Measurements from ENCODE around the gene SELENOF. TPM values are rescaled to one million over a fixed set of nuclear protein-coding genes. Genes with fewer than 3 reads are reported as not detected.
"Not testable (repeated sequence)": the region's sequence is repeated elsewhere in the genome, so short reads cannot be mapped to it uniquely, and the experiment has no call there.

Gene SELENOF
- total RNA-seq, 5 donors from 2014 or later (not counting 1 experiment from before 2014, with no cell fraction given) = 141 to 165 (median 145) TPM

- no peak overlapping the region for H3K27ac ChIP-seq (ENCODE audit: low read length)
- DNase-seq (no peak), ATAC-seq (replicated peaks in 1 of 4) (no peak)
- no peak overlapping the region for H3K4me3 ChIP-seq (ENCODE audit: control insufficient read depth in 1 of 2, extremely low read depth in 1 of 2, low read length in 1 of 2)
- H3K27ac Mint-ChIP-seq = no peak overlapping the region
- peaks cover 8 to 47% (median 43%) of the 10 kb centered on the region in 3 donors for H3K4me1 Mint-ChIP-seq
- peaks cover 0 to 9% of the 10 kb centered on the region in 2 experiments for H3K4me1 ChIP-seq (ENCODE audit: control insufficient read depth in 1 of 2, extremely low read depth in 1 of 2, insufficient read depth in 2 of 2, low read length in 2 of 2)
- WGBS (ENCODE audit: insufficient coverage) = no CpG with 5 or more reads among the region's 1 CpG
- no peaks in the 10 kb centered on the region for H3K9me3 ChIP-seq
- peaks cover 7 to 17% of the 10 kb centered on the region in 2 donors for H3K36me3 ChIP-seq (ENCODE audit: control insufficient read depth in 2 of 2, extremely low read depth in 1 of 2, insufficient read depth in 1 of 2, low read length in 1 of 2)
- no peak overlapping the region for H3K4me3 Mint-ChIP-seq
- ChIA-PET CTCF (no interaction called here), POLR2A (no interaction called here)
- no peaks in the 10 kb centered on the region for H3K27me3 Mint-ChIP-seq
- peaks cover 34% of the 10 kb centered on the region for H3K36me3 Mint-ChIP-seq
- no peaks in the 10 kb centered on the region for H3K9me3 Mint-ChIP-seq
- H3K27me3 ChIP-seq (replicated peaks in 1 of 2; ENCODE audit: control insufficient read depth in 2 of 2, extremely low read depth in 1 of 2, insufficient read depth in 2 of 2, low read length in 1 of 2) = no peaks in the 10 kb centered on the region
Measured at GRCh38 chr1:86905875-86906274, 8.1 kb downstream of the SELENOF start.

DNA sequence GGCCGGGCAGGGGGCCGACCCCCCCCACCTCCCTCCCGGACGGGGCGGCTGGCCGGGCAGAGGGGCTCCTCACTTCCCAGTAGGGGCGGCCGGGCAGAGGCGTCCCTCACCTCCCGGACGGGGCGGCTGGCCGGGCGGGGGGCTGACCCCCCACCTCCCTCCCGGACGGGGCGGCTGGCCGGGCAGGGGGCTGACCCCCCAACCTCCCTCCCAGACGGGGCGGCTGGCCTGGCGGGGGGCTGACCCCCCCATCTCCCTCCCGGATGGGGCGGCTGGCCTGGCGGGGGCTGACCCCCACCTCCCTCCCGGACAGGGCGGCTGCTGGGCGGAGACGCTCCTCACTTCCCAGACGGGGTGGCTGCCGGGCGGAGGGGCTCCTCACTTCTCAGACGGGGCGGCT lies 14.5 kb downstream of the SELENOF start:
- H3K4me3 ChIP-seq (ENCODE audit: control insufficient read depth in 1 of 2, extremely low read depth in 1 of 2, low read length in 1 of 2); H3K27ac Mint-ChIP-seq; H3K9me3 ChIP-seq; ATAC-seq (replicated peaks in 1 of 4); POLR2A ChIA-PET; H3K27ac ChIP-seq (ENCODE audit: low read length); H3K27me3 ChIP-seq (replicated peaks in 1 of 2; ENCODE audit: control insufficient read depth in 2 of 2, extremely low read depth in 1 of 2, insufficient read depth in 2 of 2, low read length in 1 of 2); H3K9me3 Mint-ChIP-seq; H3K27me3 Mint-ChIP-seq; CTCF ChIA-PET; H3K4me1 ChIP-seq (ENCODE audit: control insufficient read depth in 1 of 2, extremely low read depth in 1 of 2, insufficient read depth in 2 of 2, low read length in 2 of 2); DNase-seq; H3K4me3 Mint-ChIP-seq: not testable (repeated sequence)
- Mint-ChIP-seq H3K4me1 (peaks cover 16 to 39% (median 33%) of the 10 kb centered on the region in 3 donors), H3K36me3 (peaks cover 26% of the 10 kb centered on the region)
- H3K36me3 ChIP-seq (ENCODE audit: control insufficient read depth in 2 of 2, extremely low read depth in 1 of 2, insufficient read depth in 1 of 2, low read length in 1 of 2) = peaks cover 0 to 17% of the 10 kb centered on the region in 2 donors
- WGBS (ENCODE audit: insufficient coverage) = no CpG with 5 or more reads among the region's 33 CpGs

GRCh38 chr1:86888327-86888726 lies 25.6 kb downstream of the SELENOF start:
- no peak overlapping the region for H3K4me3 Mint-ChIP-seq
- no peaks in the 10 kb centered on the region for H3K27me3 Mint-ChIP-seq
- WGBS (ENCODE audit: insufficient coverage) = no CpG with 5 or more reads among the region's 5 CpGs
- Histone ChIP-seq H3K27ac (ENCODE audit: low read length) (no peak overlapping the region), H3K4me3 (ENCODE audit: control insufficient read depth in 1 of 2, extremely low read depth in 1 of 2, low read length in 1 of 2) (no peak overlapping the region), H3K36me3 (ENCODE audit: control insufficient read depth in 2 of 2, extremely low read depth in 1 of 2, insufficient read depth in 1 of 2, low read length in 1 of 2) (peaks cover 2 to 6% of the 10 kb centered on the region in 2 donors), H3K4me1 (ENCODE audit: control insufficient read depth in 1 of 2, extremely low read depth in 1 of 2, insufficient read depth in 2 of 2, low read length in 2 of 2) (no peaks in the 10 kb centered on the region), H3K27me3 (replicated peaks in 1 of 2; ENCODE audit: control insufficient read depth in 2 of 2, extremely low read depth in 1 of 2, insufficient read depth in 2 of 2, low read length in 1 of 2) (no peaks in the 10 kb centered on the region), H3K9me3 (no peaks in the 10 kb centered on the region)
- DNase-seq (no peak), ATAC-seq (replicated peaks in 1 of 4) (no peak)
- no peaks in the 10 kb centered on the region for H3K9me3 Mint-ChIP-seq
- H3K27ac Mint-ChIP-seq = no peak overlapping the region
- peaks cover 9% of the 10 kb centered on the region for H3K36me3 Mint-ChIP-seq
- H3K4me1 Mint-ChIP-seq = peaks cover 31 to 44% (median 44%) of the 10 kb centered on the region in 3 donors
- POLR2A ChIA-PET = no interaction called here
- CTCF ChIA-PET = no interaction called here

GRCh38 chr1:86887479-86888162 lies 26.3 kb downstream of the SELENOF start:
- Histone ChIP-seq H3K36me3 (ENCODE audit: control insufficient read depth in 2 of 2, extremely low read depth in 1 of 2, insufficient read depth in 1 of 2, low read length in 1 of 2) (peaks cover 2 to 6% of the 10 kb centered on the region in 2 donors), H3K27me3 (replicated peaks in 1 of 2; ENCODE audit: control insufficient read depth in 2 of 2, extremely low read depth in 1 of 2, insufficient read depth in 2 of 2, low read length in 1 of 2) (no peaks in the 10 kb centered on the region), H3K27ac (ENCODE audit: low read length) (no peak overlapping the region), H3K4me1 (ENCODE audit: control insufficient read depth in 1 of 2, extremely low read depth in 1 of 2, insufficient read depth in 2 of 2, low read length in 2 of 2) (no peaks in the 10 kb centered on the region), H3K4me3 (ENCODE audit: control insufficient read depth in 1 of 2, extremely low read depth in 1 of 2, low read length in 1 of 2) (no peak overlapping the region), H3K9me3 (no peaks in the 10 kb centered on the region)
- WGBS (ENCODE audit: insufficient coverage) = 100% methylated on average over 3 of the region's 5 CpGs
- no peak for ATAC-seq (replicated peaks in 1 of 4)
- peaks cover 9% of the 10 kb centered on the region for H3K36me3 Mint-ChIP-seq
- CTCF ChIA-PET = no interaction called here
- H3K27ac Mint-ChIP-seq = no peak overlapping the region
- POLR2A ChIA-PET = no interaction called here
- no peaks in the 10 kb centered on the region for H3K27me3 Mint-ChIP-seq
- H3K9me3 Mint-ChIP-seq = no peaks in the 10 kb centered on the region
- no peak for DNase-seq
- H3K4me3 Mint-ChIP-seq = no peak overlapping the region
- H3K4me1 Mint-ChIP-seq = peaks cover 33 to 50% (median 45%) of the 10 kb centered on the region in 3 donors

DNA sequence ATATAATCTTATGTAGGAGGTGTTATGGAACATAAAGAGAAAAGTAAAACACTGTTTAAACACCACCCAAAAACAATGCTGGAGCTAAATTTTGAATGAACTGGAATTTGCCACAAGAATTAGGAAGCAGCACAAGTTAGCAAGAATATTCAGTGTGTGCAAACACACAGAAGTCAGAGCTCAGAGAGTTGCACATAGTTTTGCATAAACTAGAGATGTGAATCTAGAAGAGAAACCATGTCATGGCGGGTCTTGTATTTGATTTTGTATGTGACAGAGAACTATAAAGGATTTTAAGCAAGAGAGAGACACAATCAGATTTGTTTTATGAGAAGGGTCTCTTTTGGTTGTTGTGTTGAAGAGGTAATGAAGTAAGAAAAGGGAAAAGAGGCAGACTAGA lies 38.2 kb downstream of the SELENOF start:
- Histone ChIP-seq H3K36me3 (ENCODE audit: control insufficient read depth in 2 of 2, extremely low read depth in 1 of 2, insufficient read depth in 1 of 2, low read length in 1 of 2) (peaks cover 0 to 20% of the 10 kb centered on the region in 2 donors), H3K4me3 (ENCODE audit: control insufficient read depth in 1 of 2, extremely low read depth in 1 of 2, low read length in 1 of 2) (no peak overlapping the region), H3K4me1 (ENCODE audit: control insufficient read depth in 1 of 2, extremely low read depth in 1 of 2, insufficient read depth in 2 of 2, low read length in 2 of 2) (no peaks in the 10 kb centered on the region), H3K27ac (ENCODE audit: low read length) (no peak overlapping the region), H3K9me3 (no peaks in the 10 kb centered on the region), H3K27me3 (replicated peaks in 1 of 2; ENCODE audit: control insufficient read depth in 2 of 2, extremely low read depth in 1 of 2, insufficient read depth in 2 of 2, low read length in 1 of 2) (no peaks in the 10 kb centered on the region)
- DNase-seq (no peak), ATAC-seq (replicated peaks in 1 of 4) (no peak)
- Mint-ChIP-seq H3K27ac (peak overlapping the region in 1 of 2 donors; percentile 12), H3K4me3 (no peak overlapping the region), H3K4me1 (peaks cover 2 to 11% (median 10%) of the 10 kb centered on the region in 3 donors), H3K36me3 (peaks cover 29% of the 10 kb centered on the region), H3K9me3 (no peaks in the 10 kb centered on the region), H3K27me3 (no peaks in the 10 kb centered on the region)
- WGBS (ENCODE audit: insufficient coverage) = 80% methylated on average over 1 of the region's 1 CpG
- POLR2A ChIA-PET = no interaction called here
- CTCF ChIA-PET = no interaction called here

- DNase-seq = no peak
- H3K27ac ChIP-seq (ENCODE audit: low read length) = no peak overlapping the region
- ATAC-seq (replicated peaks in 1 of 4) = no peak
- no peaks in the 10 kb centered on the region for H3K4me1 ChIP-seq (ENCODE audit: control insufficient read depth in 1 of 2, extremely low read depth in 1 of 2, insufficient read depth in 2 of 2, low read length in 2 of 2)
- no peak overlapping the region for H3K4me3 Mint-ChIP-seq
- no peak overlapping the region for H3K4me3 ChIP-seq (ENCODE audit: control insufficient read depth in 1 of 2, extremely low read depth in 1 of 2, low read length in 1 of 2)
- WGBS (ENCODE audit: insufficient coverage) = 97% methylated on average over 6 of the region's 8 CpGs
- H3K27ac Mint-ChIP-seq = no peak overlapping the region
- H3K36me3 ChIP-seq (ENCODE audit: control insufficient read depth in 2 of 2, extremely low read depth in 1 of 2, insufficient read depth in 1 of 2, low read length in 1 of 2) = peaks cover 0 to 10% of the 10 kb centered on the region in 2 donors
- H3K36me3 Mint-ChIP-seq = peaks cover 22% of the 10 kb centered on the region
- no peaks in the 10 kb centered on the region for H3K27me3 ChIP-seq (replicated peaks in 1 of 2; ENCODE audit: control insufficient read depth in 2 of 2, extremely low read depth in 1 of 2, insufficient read depth in 2 of 2, low read length in 1 of 2)
- no peaks in the 10 kb centered on the region for H3K27me3 Mint-ChIP-seq
- peaks cover 14 to 22% (median 16%) of the 10 kb centered on the region in 3 donors for H3K4me1 Mint-ChIP-seq
- H3K9me3 Mint-ChIP-seq = no peaks in the 10 kb centered on the region
- CTCF ChIA-PET = interaction anchor here in 1 of 2 donors (0.6 kb wide), 1 partner anchor 91 kb away, joined by 3 read pairs; no protein-coding TSS in a partner anchor
- H3K9me3 ChIP-seq = no peaks in the 10 kb centered on the region
- POLR2A ChIA-PET = no interaction called here
Measured at GRCh38 chr1:86872086-86872485, 41.8 kb downstream of the SELENOF start.

Data from T-cell (primary cell).